Upper lobe of left lung (tissue), 4 donors: Measurements from ENCODE around the gene MCEMP1.

Source experiments
- EP300 ChIP-seq, 4 donors: sonication (generic); formaldehyde crosslinking; IDR thresholded peaks; one replicate each; pipeline ENCODE4 v1.5.1; 2017; ENCODE audit warnings: antibody characterized with exemption in 4 of 4, control low read depth in 2 of 4
- POLR2A ChIP-seq, 4 donors: fragments of 450-650 bp; IDR thresholded peaks; one replicate each; pipeline ENCODE4 v1.5.1; 2016 to 2017; ENCODE audit warnings: antibody characterized with exemption in 4 of 4, mild to moderate bottlenecking in 2 of 4
- POLR2AphosphoS5 ChIP-seq, 2 donors: sonication (generic); formaldehyde crosslinking; IDR thresholded peaks; one replicate each; pipeline ENCODE4 v1.5.1; 2017; ENCODE audit warnings: antibody characterized with exemption in 2 of 2
- TF ChIP-seq, protein P1 (sequence below), 6 experiments: fragments of 450-650 bp in 4 of 6; fragments of 200-600 bp in 2 of 6; sonication (generic) in 2 of 6; IDR thresholded peaks; one replicate each; pipeline ENCODE4 v1.5.1; 2016 to 2019; ENCODE audit warnings: antibody characterized with exemption in 6 of 6

DNA sequence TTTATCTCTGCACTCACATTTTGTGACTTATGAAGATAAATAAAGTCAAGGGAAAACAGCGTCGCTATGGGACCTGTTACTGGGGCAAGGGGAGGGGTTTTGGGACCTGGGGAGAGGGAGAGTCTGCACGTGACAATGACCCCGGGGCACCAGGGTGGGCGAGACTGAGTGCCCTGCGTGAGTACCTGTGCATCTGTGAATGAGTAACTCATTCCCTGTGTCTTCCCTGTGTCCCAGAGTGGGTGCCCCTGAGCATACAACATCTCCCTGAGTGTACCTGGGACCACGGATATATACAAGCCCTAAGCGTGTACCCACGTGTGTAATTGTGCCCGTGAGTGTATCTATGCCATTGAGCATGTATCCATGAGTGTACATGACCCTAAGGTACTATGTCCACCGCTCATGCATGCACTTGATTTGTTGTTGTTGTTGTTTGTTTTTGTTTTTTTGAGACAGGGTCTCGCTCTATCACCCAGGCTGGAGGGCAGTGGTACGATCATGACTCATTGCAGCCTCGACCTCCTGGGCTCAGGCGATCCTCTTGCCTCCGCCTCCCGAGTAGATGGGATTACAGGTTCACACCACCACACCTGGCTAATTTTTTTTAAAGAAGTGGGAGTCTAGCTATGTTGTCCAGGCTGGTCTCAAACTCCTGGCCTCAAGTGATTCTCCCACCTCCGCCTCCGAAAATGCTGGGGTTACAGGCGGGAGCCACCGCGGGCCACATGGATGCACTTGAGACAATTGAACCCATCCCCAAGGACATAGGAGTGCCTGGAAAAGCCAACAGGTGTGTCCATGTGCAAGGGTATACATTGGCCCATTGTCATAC is 3.1 kb downstream of the MCEMP1 start:
- TF ChIP-seq, protein P1, sequence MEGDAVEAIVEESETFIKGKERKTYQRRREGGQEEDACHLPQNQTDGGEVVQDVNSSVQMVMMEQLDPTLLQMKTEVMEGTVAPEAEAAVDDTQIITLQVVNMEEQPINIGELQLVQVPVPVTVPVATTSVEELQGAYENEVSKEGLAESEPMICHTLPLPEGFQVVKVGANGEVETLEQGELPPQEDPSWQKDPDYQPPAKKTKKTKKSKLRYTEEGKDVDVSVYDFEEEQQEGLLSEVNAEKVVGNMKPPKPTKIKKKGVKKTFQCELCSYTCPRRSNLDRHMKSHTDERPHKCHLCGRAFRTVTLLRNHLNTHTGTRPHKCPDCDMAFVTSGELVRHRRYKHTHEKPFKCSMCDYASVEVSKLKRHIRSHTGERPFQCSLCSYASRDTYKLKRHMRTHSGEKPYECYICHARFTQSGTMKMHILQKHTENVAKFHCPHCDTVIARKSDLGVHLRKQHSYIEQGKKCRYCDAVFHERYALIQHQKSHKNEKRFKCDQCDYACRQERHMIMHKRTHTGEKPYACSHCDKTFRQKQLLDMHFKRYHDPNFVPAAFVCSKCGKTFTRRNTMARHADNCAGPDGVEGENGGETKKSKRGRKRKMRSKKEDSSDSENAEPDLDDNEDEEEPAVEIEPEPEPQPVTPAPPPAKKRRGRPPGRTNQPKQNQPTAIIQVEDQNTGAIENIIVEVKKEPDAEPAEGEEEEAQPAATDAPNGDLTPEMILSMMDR (IDR thresholded peaks at IDR 0.05), result no peak
- TF ChIP-seq EP300 (IDR thresholded peaks at IDR 0.05) (no peak), POLR2AphosphoS5 (IDR thresholded peaks at IDR 0.05) (no peak), POLR2A (IDR thresholded peaks at IDR 0.05) (no peak)
